GM12892 (cell line): Measurements from ENCODE around the gene CXCL16.

Experiments
- POLR2A ChIP-seq: IDR thresholded peaks from 2 replicates; pipeline ENCODE4 v1.6.1; 2011; ENCODE audit warnings: low read depth, low read length, control low read depth
- POLR2AphosphoS5 ChIP-seq: IDR thresholded peaks from 2 replicates; pipeline ENCODE4 v1.6.1; 2011; ENCODE audit warnings: low read depth, low read length, control low read depth
- TAF1 ChIP-seq: IDR thresholded peaks from 2 replicates; pipeline ENCODE4 v1.6.1; 2011; ENCODE audit warnings: low read depth, mild to moderate bottlenecking, control low read depth, low read length, borderline replicate concordance

GRCh38 chr17:4751932-4752331 is 12.2 kb upstream of the CXCL16 start:
- TF ChIP-seq POLR2AphosphoS5 (no peak), POLR2A (no peak), TAF1 (no peak)
